ENCODE results near the gene BBS10. TPM values are rescaled to one million over a fixed set of nuclear protein-coding genes. Genes with fewer than 3 reads are reported as not detected.

BBS10 gene
- total RNA-seq, 1 donor from 2014 or later = 10.9 TPM

DNA sequence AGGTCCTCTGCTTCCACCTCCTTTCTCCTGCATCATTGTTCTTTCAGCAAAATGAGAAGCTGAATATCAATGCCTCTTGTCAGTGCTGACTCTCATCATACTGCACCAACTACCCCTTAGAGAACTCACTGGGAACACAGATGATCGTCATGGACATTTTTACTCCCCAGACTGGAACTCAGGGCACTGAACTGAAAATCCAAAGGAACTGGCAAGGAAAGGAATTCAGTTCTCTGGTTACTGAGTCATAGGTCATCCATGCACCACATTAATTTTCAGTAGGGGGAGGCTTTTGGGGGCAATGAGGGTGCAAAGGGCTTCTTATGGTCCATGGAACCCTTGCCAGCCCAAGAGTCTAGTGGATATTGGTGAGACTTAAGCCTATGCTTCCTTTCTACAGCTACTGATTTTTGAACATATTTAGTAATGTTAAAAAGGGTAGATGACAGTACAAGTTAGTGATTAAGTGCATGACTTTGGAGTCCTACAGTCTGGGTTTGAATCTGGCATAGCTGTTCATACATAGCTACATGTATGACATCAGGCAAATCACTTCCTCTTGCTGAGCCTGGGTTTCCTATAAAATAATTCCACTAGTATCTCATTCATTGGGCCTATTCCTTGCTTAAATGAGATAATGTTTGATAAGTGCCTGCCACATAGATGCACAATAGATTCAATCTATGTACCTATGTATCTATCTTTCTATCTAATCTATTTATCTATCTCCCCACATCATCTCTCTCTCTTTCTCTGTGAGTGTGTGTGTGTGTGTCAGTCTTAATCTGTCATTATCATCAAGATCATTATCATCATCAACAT is 29.2 kb downstream of the BBS10 start:
- TF ChIP-seq, protein P1, sequence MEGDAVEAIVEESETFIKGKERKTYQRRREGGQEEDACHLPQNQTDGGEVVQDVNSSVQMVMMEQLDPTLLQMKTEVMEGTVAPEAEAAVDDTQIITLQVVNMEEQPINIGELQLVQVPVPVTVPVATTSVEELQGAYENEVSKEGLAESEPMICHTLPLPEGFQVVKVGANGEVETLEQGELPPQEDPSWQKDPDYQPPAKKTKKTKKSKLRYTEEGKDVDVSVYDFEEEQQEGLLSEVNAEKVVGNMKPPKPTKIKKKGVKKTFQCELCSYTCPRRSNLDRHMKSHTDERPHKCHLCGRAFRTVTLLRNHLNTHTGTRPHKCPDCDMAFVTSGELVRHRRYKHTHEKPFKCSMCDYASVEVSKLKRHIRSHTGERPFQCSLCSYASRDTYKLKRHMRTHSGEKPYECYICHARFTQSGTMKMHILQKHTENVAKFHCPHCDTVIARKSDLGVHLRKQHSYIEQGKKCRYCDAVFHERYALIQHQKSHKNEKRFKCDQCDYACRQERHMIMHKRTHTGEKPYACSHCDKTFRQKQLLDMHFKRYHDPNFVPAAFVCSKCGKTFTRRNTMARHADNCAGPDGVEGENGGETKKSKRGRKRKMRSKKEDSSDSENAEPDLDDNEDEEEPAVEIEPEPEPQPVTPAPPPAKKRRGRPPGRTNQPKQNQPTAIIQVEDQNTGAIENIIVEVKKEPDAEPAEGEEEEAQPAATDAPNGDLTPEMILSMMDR (IDR thresholded peaks at IDR 0.05; ENCODE audit: partially characterized antibody, unreplicated experiment) = no peak
- no peaks in the 10 kb centered on the region for H3K36me3 Mint-ChIP-seq (ENCODE audit: unreplicated experiment)
- no peaks in the 10 kb centered on the region for H3K4me1 Mint-ChIP-seq (ENCODE audit: low read depth, unreplicated experiment)
- no peak for DNase-seq
- no peaks in the 10 kb centered on the region for H3K27me3 Mint-ChIP-seq (ENCODE audit: unreplicated experiment)
- peaks cover 4% of the 10 kb centered on the region for H3K9me3 Mint-ChIP-seq (ENCODE audit: unreplicated experiment)
- peak overlapping the region; percentile 1 for H3K27ac Mint-ChIP-seq (ENCODE audit: unreplicated experiment)
- H3K4me3 Mint-ChIP-seq (ENCODE audit: unreplicated experiment) = peak overlapping the region; percentile 48

DNA sequence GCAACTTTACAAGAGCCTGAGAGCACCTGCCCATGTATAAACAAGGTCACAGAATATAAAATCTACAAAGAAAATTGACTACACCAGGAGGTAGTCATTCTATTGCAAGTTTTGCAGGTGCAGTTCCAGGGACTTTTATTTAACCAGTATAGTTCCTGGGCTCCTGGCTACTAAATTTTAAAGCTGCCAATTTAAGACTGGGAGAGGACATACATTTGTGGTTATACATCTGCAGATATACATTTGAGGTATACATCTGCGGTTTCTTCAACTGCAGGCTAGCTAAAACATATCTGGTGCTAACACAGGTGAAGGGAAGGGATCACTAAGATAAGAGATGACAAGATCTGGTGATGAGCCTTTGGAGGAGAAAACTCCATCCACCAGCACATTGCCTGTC is 30.2 kb downstream of the BBS10 start:
- Mint-ChIP-seq H3K27ac (ENCODE audit: unreplicated experiment) (no peak overlapping the region), H3K4me3 (ENCODE audit: unreplicated experiment) (no peak overlapping the region), H3K27me3 (ENCODE audit: unreplicated experiment) (no peaks in the 10 kb centered on the region), H3K4me1 (ENCODE audit: low read depth, unreplicated experiment) (no peaks in the 10 kb centered on the region), H3K9me3 (ENCODE audit: unreplicated experiment) (peaks cover 4% of the 10 kb centered on the region), H3K36me3 (ENCODE audit: unreplicated experiment) (no peaks in the 10 kb centered on the region)
- no peak for DNase-seq
- TF ChIP-seq, protein P1 (IDR thresholded peaks at IDR 0.05; ENCODE audit: partially characterized antibody, unreplicated experiment) = no peak

DNA sequence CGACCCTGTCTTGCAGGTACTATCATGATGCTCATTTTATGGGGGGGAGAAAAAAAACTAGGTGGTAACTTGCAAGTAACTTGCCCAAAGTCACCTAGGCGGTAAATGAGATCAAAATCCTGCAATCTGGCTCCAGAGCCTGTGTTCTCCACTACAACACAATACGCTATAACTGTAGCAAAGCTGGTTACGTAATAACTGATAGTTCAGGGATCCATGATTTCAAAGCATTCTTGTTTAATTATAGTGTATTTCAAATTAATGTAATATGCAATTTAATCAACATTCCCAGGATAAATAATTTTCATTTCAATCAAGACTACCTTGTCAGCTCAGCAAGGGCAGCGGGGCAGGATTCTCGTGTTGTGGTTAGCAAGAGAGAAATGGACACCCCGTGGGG is 31.7 kb downstream of the BBS10 start:
- no peak for DNase-seq
- Mint-ChIP-seq H3K4me3 (ENCODE audit: unreplicated experiment) (no peak overlapping the region), H3K36me3 (ENCODE audit: unreplicated experiment) (no peaks in the 10 kb centered on the region), H3K4me1 (ENCODE audit: low read depth, unreplicated experiment) (no peaks in the 10 kb centered on the region), H3K27me3 (ENCODE audit: unreplicated experiment) (no peaks in the 10 kb centered on the region), H3K27ac (ENCODE audit: unreplicated experiment) (no peak overlapping the region), H3K9me3 (ENCODE audit: unreplicated experiment) (peaks cover 2% of the 10 kb centered on the region)
- TF ChIP-seq, protein P1 (IDR thresholded peaks at IDR 0.05; ENCODE audit: partially characterized antibody, unreplicated experiment) = no peak

DNA sequence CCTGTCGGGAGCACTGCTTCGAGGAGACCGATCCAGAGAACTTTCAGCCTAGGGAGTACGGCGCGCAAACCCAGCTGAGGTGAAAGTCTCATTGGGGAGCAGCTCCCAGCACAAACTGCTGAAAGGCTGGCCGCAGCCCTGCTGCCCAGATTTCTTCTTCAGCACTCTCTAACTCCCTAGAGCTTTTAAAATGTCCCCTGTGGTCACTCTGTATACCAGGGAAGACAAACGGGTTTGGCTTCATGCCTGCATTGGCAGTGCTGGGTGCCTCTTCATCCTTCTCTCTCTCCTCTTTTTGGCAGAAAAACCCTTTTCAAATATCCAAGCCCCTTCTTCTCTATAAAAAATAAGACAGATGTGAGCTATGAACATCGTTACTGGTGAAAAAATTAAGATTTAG is 34.9 kb downstream of the BBS10 start:
- H3K36me3 Mint-ChIP-seq (ENCODE audit: unreplicated experiment) = no peaks in the 10 kb centered on the region
- no peak overlapping the region for H3K4me3 Mint-ChIP-seq (ENCODE audit: unreplicated experiment)
- H3K4me1 Mint-ChIP-seq (ENCODE audit: low read depth, unreplicated experiment) = no peaks in the 10 kb centered on the region
- H3K9me3 Mint-ChIP-seq (ENCODE audit: unreplicated experiment) = no peaks in the 10 kb centered on the region
- TF ChIP-seq, protein P1 (IDR thresholded peaks at IDR 0.05; ENCODE audit: partially characterized antibody, unreplicated experiment) = no peak
- H3K27me3 Mint-ChIP-seq (ENCODE audit: unreplicated experiment) = no peaks in the 10 kb centered on the region
- no peak overlapping the region for H3K27ac Mint-ChIP-seq (ENCODE audit: unreplicated experiment)
- DNase-seq = no peak

DNA sequence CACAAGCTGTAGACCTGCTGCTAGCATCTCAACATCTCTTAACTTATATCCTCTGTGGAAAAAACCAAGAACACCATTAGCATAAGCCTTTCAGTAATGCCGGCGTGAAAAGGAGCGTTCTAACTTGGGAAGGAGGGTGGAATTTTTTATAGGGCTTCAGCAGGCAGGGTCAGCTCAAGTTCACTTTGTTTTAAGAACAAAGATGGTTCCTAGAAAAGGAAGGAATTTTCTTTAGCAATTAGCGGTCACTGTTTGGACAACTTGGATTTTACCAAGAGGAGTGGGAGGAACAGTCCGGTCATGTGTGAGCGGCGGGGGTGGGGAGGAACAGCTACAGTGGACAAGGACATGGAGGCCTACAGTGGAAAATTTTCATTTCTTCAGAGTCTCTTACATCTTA is 35.9 kb downstream of the BBS10 start:
- DNase-seq = no peak
- no peaks in the 10 kb centered on the region for H3K36me3 Mint-ChIP-seq (ENCODE audit: unreplicated experiment)
- H3K27me3 Mint-ChIP-seq (ENCODE audit: unreplicated experiment) = no peaks in the 10 kb centered on the region
- no peaks in the 10 kb centered on the region for H3K9me3 Mint-ChIP-seq (ENCODE audit: unreplicated experiment)
- no peak overlapping the region for H3K27ac Mint-ChIP-seq (ENCODE audit: unreplicated experiment)
- TF ChIP-seq, protein P1 (IDR thresholded peaks at IDR 0.05; ENCODE audit: partially characterized antibody, unreplicated experiment) = no peak
- H3K4me3 Mint-ChIP-seq (ENCODE audit: unreplicated experiment) = no peak overlapping the region
- H3K4me1 Mint-ChIP-seq (ENCODE audit: low read depth, unreplicated experiment) = no peaks in the 10 kb centered on the region
